ENCODE measurements around the gene PATJ. TPM values are rescaled to one million over a fixed set of nuclear protein-coding genes. Genes with fewer than 3 reads are reported as not detected.
"Not testable (repeated sequence)": the region's sequence is repeated elsewhere in the genome, so short reads cannot be mapped to it uniquely, and the experiment has no call there.

The PATJ gene
- polyA plus RNA-seq, 2 donors, result 17.2 to 28.6 TPM

- Histone ChIP-seq H3K4me1 (ENCODE audit: control insufficient read depth in 2 of 2, insufficient read depth in 2 of 2, low read length in 1 of 2) (no peaks in the 10 kb centered on the region), H3K4me3 (ENCODE audit: low read depth in 1 of 2, low read length in 2 of 2) (no peak overlapping the region), H3K27me3 (ENCODE audit: control insufficient read depth in 1 of 2, insufficient read depth in 2 of 2, low read length in 2 of 2) (no peaks in the 10 kb centered on the region), H3K9me3 (ENCODE audit: control insufficient read depth in 2 of 2, insufficient read depth in 1 of 2, low read depth in 1 of 2, low read length in 1 of 2) (no peaks in the 10 kb centered on the region), H3K36me3 (ENCODE audit: control insufficient read depth in 2 of 2, insufficient read depth in 2 of 2, low read length in 1 of 2) (peaks cover 5 to 9% of the 10 kb centered on the region in 2 donors), H3K27ac (ENCODE audit: low read depth in 2 of 2, low read length in 1 of 2) (no peak overlapping the region)
- 94 to 97% methylated on average over 14 of the region's 14 CpGs for WGBS, 2 donors
Measured at GRCh38 chr1:61869691-61870109, 127.4 kb downstream of the PATJ start.

- Histone ChIP-seq H3K27ac (ENCODE audit: low read depth in 2 of 2, low read length in 1 of 2) (no peak overlapping the region), H3K27me3 (ENCODE audit: control insufficient read depth in 1 of 2, insufficient read depth in 2 of 2, low read length in 2 of 2) (no peaks in the 10 kb centered on the region), H3K9me3 (ENCODE audit: control insufficient read depth in 2 of 2, insufficient read depth in 1 of 2, low read depth in 1 of 2, low read length in 1 of 2) (no peaks in the 10 kb centered on the region), H3K4me1 (ENCODE audit: control insufficient read depth in 2 of 2, insufficient read depth in 2 of 2, low read length in 1 of 2) (no peaks in the 10 kb centered on the region), H3K4me3 (ENCODE audit: low read depth in 1 of 2, low read length in 2 of 2) (no peak overlapping the region), H3K36me3 (ENCODE audit: control insufficient read depth in 2 of 2, insufficient read depth in 2 of 2, low read length in 1 of 2) (peaks cover 2 to 10% of the 10 kb centered on the region in 2 donors)
- 88 to 89% methylated on average over 3 of the region's 3 CpGs for WGBS, 2 donors
Measured at GRCh38 chr1:61872206-61872605, 129.9 kb downstream of the PATJ start.

- Histone ChIP-seq H3K36me3 (ENCODE audit: control insufficient read depth in 2 of 2, insufficient read depth in 2 of 2, low read length in 1 of 2) (peaks cover 2 to 12% of the 10 kb centered on the region in 2 donors), H3K9me3 (ENCODE audit: control insufficient read depth in 2 of 2, insufficient read depth in 1 of 2, low read depth in 1 of 2, low read length in 1 of 2) (no peaks in the 10 kb centered on the region), H3K4me1 (ENCODE audit: control insufficient read depth in 2 of 2, insufficient read depth in 2 of 2, low read length in 1 of 2) (no peaks in the 10 kb centered on the region), H3K4me3 (ENCODE audit: low read depth in 1 of 2, low read length in 2 of 2) (no peak overlapping the region), H3K27ac (ENCODE audit: low read depth in 2 of 2, low read length in 1 of 2) (no peak overlapping the region), H3K27me3 (ENCODE audit: control insufficient read depth in 1 of 2, insufficient read depth in 2 of 2, low read length in 2 of 2) (no peaks in the 10 kb centered on the region)
- 99 to 100% methylated on average over 2 of the region's 2 CpGs for WGBS, 2 donors
Measured at GRCh38 chr1:61873581-61873980, 131.3 kb downstream of the PATJ start.

GRCh38 chr1:61873994-61874393 lies 131.7 kb downstream of the PATJ start:
- no peaks in the 10 kb centered on the region for H3K9me3 ChIP-seq (ENCODE audit: control insufficient read depth in 2 of 2, insufficient read depth in 1 of 2, low read depth in 1 of 2, low read length in 1 of 2)
- no peak overlapping the region for H3K4me3 ChIP-seq (ENCODE audit: low read depth in 1 of 2, low read length in 2 of 2)
- H3K4me1 ChIP-seq (ENCODE audit: control insufficient read depth in 2 of 2, insufficient read depth in 2 of 2, low read length in 1 of 2), result no peaks in the 10 kb centered on the region
- H3K27me3 ChIP-seq (ENCODE audit: control insufficient read depth in 1 of 2, insufficient read depth in 2 of 2, low read length in 2 of 2), result no peaks in the 10 kb centered on the region
- H3K27ac ChIP-seq (ENCODE audit: low read depth in 2 of 2, low read length in 1 of 2), result no peak overlapping the region
- 98 to 100% methylated on average over 1 of the region's 1 CpG for WGBS, 2 donors
- H3K36me3 ChIP-seq (ENCODE audit: control insufficient read depth in 2 of 2, insufficient read depth in 2 of 2, low read length in 1 of 2), result peaks cover 2 to 12% of the 10 kb centered on the region in 2 donors

- 95 to 96% methylated on average over 2 of the region's 2 CpGs for WGBS, 2 donors
- H3K36me3 ChIP-seq (ENCODE audit: control insufficient read depth in 2 of 2, insufficient read depth in 2 of 2, low read length in 1 of 2), result peaks cover 2 to 6% of the 10 kb centered on the region in 2 donors
- no peaks in the 10 kb centered on the region for H3K9me3 ChIP-seq (ENCODE audit: control insufficient read depth in 2 of 2, insufficient read depth in 1 of 2, low read depth in 1 of 2, low read length in 1 of 2)
Measured at GRCh38 chr1:61875198-61875597, 132.9 kb downstream of the PATJ start.

GRCh38 chr1:61879887-61880474 lies 137.7 kb downstream of the PATJ start:
- H3K9me3 ChIP-seq (ENCODE audit: control insufficient read depth in 2 of 2, insufficient read depth in 1 of 2, low read depth in 1 of 2, low read length in 1 of 2); H3K27me3 ChIP-seq (ENCODE audit: control insufficient read depth in 1 of 2, insufficient read depth in 2 of 2, low read length in 2 of 2); H3K27ac ChIP-seq (ENCODE audit: low read depth in 2 of 2, low read length in 1 of 2); H3K4me1 ChIP-seq (ENCODE audit: control insufficient read depth in 2 of 2, insufficient read depth in 2 of 2, low read length in 1 of 2); H3K36me3 ChIP-seq (ENCODE audit: control insufficient read depth in 2 of 2, insufficient read depth in 2 of 2, low read length in 1 of 2); H3K4me3 ChIP-seq (ENCODE audit: low read depth in 1 of 2, low read length in 2 of 2): not testable (repeated sequence)
- 86 to 92% methylated on average over 5 of the region's 5 CpGs for WGBS, 2 donors

More at GRCh38 chr1:61875198-61875597, 132.9 kb downstream of the PATJ start:
- Histone ChIP-seq H3K27ac (ENCODE audit: low read depth in 2 of 2, low read length in 1 of 2) (no peak overlapping the region), H3K27me3 (ENCODE audit: control insufficient read depth in 1 of 2, insufficient read depth in 2 of 2, low read length in 2 of 2) (no peaks in the 10 kb centered on the region), H3K4me3 (ENCODE audit: low read depth in 1 of 2, low read length in 2 of 2) (no peak overlapping the region), H3K4me1 (ENCODE audit: control insufficient read depth in 2 of 2, insufficient read depth in 2 of 2, low read length in 1 of 2) (no peaks in the 10 kb centered on the region)

GRCh38 chr1:61887076-61887867 lies 145.0 kb downstream of the PATJ start:
- Histone ChIP-seq H3K27ac (ENCODE audit: low read depth in 2 of 2, low read length in 1 of 2) (no peak overlapping the region), H3K27me3 (ENCODE audit: control insufficient read depth in 1 of 2, insufficient read depth in 2 of 2, low read length in 2 of 2) (no peaks in the 10 kb centered on the region), H3K4me3 (ENCODE audit: low read depth in 1 of 2, low read length in 2 of 2) (no peak overlapping the region), H3K4me1 (ENCODE audit: control insufficient read depth in 2 of 2, insufficient read depth in 2 of 2, low read length in 1 of 2) (no peaks in the 10 kb centered on the region), H3K9me3 (ENCODE audit: control insufficient read depth in 2 of 2, insufficient read depth in 1 of 2, low read depth in 1 of 2, low read length in 1 of 2) (no peaks in the 10 kb centered on the region), H3K36me3 (ENCODE audit: control insufficient read depth in 2 of 2, insufficient read depth in 2 of 2, low read length in 1 of 2) (peaks cover 0 to 2% of the 10 kb centered on the region in 2 donors)
- WGBS, 2 donors, result 65 to 66% methylated on average over 3 of the region's 3 CpGs

GRCh38 chr1:61887931-61888564 lies 145.8 kb downstream of the PATJ start:
- 76% methylated on average over 7 of the region's 7 CpGs for WGBS, 2 donors
- no peak overlapping the region for H3K27ac ChIP-seq (ENCODE audit: low read depth in 2 of 2, low read length in 1 of 2)
- no peaks in the 10 kb centered on the region for H3K4me1 ChIP-seq (ENCODE audit: control insufficient read depth in 2 of 2, insufficient read depth in 2 of 2, low read length in 1 of 2)
- no peaks in the 10 kb centered on the region for H3K27me3 ChIP-seq (ENCODE audit: control insufficient read depth in 1 of 2, insufficient read depth in 2 of 2, low read length in 2 of 2)
- peaks cover 0 to 2% of the 10 kb centered on the region in 2 donors for H3K36me3 ChIP-seq (ENCODE audit: control insufficient read depth in 2 of 2, insufficient read depth in 2 of 2, low read length in 1 of 2)
- no peak overlapping the region for H3K4me3 ChIP-seq (ENCODE audit: low read depth in 1 of 2, low read length in 2 of 2)
- no peaks in the 10 kb centered on the region for H3K9me3 ChIP-seq (ENCODE audit: control insufficient read depth in 2 of 2, insufficient read depth in 1 of 2, low read depth in 1 of 2, low read length in 1 of 2)

- WGBS, 2 donors, result 97 to 100% methylated on average over 1 of the region's 1 CpG
- Histone ChIP-seq H3K36me3 (ENCODE audit: control insufficient read depth in 2 of 2, insufficient read depth in 2 of 2, low read length in 1 of 2) (peaks cover 0 to 2% of the 10 kb centered on the region in 2 donors), H3K4me3 (ENCODE audit: low read depth in 1 of 2, low read length in 2 of 2) (no peak overlapping the region)
Measured at GRCh38 chr1:61888808-61889207, 146.5 kb downstream of the PATJ start.

More at GRCh38 chr1:61888808-61889207, 146.5 kb downstream of the PATJ start:
- Histone ChIP-seq H3K4me1 (ENCODE audit: control insufficient read depth in 2 of 2, insufficient read depth in 2 of 2, low read length in 1 of 2) (no peaks in the 10 kb centered on the region), H3K27me3 (ENCODE audit: control insufficient read depth in 1 of 2, insufficient read depth in 2 of 2, low read length in 2 of 2) (no peaks in the 10 kb centered on the region), H3K9me3 (ENCODE audit: control insufficient read depth in 2 of 2, insufficient read depth in 1 of 2, low read depth in 1 of 2, low read length in 1 of 2) (no peaks in the 10 kb centered on the region), H3K27ac (ENCODE audit: low read depth in 2 of 2, low read length in 1 of 2) (no peak overlapping the region)
